Activated T-cell treated with anti-CD3 and anti-CD28 coated beads for 1 hour (primary cell): ENCODE data around the gene PAX1.

Source experiments
- DNase-seq: peaks from one replicate; pipeline ENCODE4 v3.0.0-alpha.2; 2020; ENCODE audit warnings: low read depth

Gene PAX1

DNA sequence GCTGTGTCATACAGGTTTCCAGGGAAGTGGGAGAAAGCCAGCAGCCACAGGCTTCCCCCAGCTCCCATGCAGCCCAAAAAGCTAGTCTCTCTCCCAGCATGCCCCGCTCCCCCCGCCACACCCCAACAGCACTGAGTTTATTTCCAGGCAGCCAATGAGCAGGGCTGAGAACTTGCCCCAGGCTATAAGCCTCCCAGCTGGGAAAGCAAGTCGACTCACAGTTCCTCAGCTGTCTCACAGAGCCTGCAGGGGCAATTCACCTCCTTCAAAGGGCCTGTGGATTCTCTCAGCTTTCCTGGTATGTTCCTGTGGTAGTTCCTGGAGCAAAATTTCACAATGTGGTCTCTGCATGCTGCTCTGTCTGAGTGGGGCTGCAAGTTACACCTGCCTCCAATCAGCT is 34.2 kb downstream of the PAX1 start:
- no peak for DNase-seq

DNA sequence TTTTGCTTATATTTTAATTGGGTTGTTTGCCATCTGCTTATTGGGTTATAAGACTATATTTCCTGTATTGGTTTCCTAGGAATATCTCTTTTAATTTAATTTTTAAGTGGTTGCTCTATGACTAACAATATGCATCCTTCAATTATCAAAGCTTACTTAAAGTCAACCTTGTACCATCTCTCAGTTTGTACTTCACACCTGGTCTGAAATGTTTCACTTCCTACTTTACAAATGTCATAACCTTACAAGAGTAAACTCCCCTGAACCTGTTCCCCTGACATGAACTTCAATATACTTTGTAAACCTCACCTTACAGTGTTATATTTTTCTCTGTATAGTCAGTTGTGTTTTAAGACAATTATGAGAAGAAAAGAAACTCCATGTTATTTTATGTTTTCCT is 35.8 kb downstream of the PAX1 start:
- no peak for DNase-seq

DNA sequence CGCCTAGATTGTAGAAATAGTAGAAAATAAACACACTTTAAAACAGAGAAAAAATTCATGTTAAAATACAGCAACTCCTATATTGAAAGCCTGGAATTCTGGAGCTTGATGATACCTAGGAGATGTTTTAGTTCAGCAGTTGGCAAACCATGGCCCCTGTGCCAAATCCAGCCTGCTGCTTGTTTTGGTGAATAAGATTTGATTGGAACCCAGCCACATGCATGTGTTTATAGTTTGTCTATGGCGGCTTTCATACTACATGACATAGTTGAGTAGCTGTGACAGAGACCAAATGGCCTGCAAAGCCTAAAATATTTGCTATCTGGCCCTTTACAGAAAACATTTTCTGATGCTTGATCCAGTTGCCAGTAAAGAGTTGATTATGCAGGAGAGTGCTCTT is 57.2 kb downstream of the PAX1 start:
- DNase-seq, result no peak

DNA sequence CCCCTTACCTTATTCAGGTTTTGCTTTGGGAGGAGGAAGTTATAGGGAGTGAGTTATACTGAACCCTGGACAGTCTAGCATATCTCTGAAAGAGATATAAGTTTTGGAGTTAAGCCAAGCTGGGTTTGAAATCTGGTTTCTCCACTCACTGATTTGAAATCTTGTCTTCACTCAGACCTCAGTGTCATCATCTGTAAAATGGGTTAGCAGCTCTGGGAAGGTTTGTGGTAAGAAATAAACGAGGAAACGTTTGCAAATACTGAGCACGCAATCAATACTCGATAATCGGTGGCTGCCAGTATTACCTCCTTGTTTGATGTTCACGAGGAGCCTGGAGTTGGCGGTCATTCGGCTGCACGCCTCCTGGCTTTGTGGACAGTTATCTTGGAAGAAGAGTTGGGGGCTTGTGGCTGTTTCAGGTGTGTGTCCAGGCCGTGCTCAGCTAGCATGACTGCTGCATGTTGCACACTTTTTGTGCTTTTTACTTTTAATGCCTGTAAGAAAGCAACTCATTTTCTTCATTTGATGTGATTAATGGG is 61.8 kb downstream of the PAX1 start:
- DNase-seq, result no peak

DNA sequence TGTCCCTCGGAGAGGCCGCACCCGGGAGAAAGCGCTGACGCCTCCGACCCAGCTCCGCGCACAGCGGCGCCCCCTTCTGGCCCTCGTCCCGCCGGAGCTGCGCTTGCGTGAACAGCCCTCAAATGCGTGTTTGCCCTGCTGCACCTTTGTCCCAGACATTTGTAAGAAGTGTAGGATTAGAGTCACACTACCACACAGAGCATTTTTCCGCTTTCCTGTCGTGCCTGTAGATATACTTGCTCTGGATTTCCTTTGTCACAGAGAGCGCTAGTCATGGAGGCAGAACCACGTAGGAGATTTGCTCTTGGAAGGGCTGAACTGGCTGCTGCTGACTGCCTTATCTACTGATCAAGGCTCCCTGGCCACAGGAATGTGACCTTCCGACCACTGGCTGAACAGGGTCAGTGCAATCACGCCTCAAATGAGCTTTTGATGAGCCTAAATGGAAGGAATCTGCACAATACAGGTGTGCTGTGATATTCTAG is 62.3 kb downstream of the PAX1 start:
- no peak for DNase-seq
